GM12878 (cell line): ENCODE results near the gene POMZP3. TPM values are rescaled to one million over a fixed set of nuclear protein-coding genes. Genes with fewer than 3 reads are reported as not detected.
"Not testable (repeated sequence)": the region's sequence is repeated elsewhere in the genome, so short reads cannot be mapped to it uniquely, and the experiment has no call there.

Source experiments
- ATAC-seq: fragments of 200-7000 bp; cut with Tn5 transposase; 3 replicates; pipeline ENCODE4 v1.9.1; 2020; ENCODE audit warnings: mild to moderate bottlenecking, moderate library complexity
- BruUV-seq: library from RNA; stranded (reverse); fragments of 400-500 nt; replicated peaks from 2 replicates; lab custom pipeline; 2021; lab: Mats Ljungman, UMichigan
- CTCF ChIA-PET: fragments of 300-600 bp; sonication (Branson Sonifier 250); formaldehyde crosslinking; extraction: SDS; loops from one replicate; lab custom pipeline; 2021; ENCODE audit warnings: inconsistent platforms; lab: Yijun Ruan, JAX
- POLR2A ChIA-PET: fragments of 350-600 bp; formaldehyde crosslinking; extraction: SDS; loops from one replicate; lab custom pipeline; 2021; ENCODE audit warnings: inconsistent platforms; lab: Charles Lee
- RAD21 ChIA-PET: fragments of 300-600 bp; sonication (Branson Sonifier 250); formaldehyde crosslinking; loops from one replicate; lab custom pipeline; 2023; ENCODE audit warnings: antibody characterized with exemption; ENCODE audit not compliant: unreplicated experiment; lab: Charles Lee
- SMC1A ChIA-PET: fragments of 300-600 bp; sonication (Branson Sonifier 250); formaldehyde crosslinking; loops from one replicate; lab custom pipeline; 2023; ENCODE audit not compliant: unreplicated experiment, uncharacterized antibody; lab: Charles Lee
- DNase-seq: peaks from one replicate; pipeline ENCODE4 v3.0.0-alpha.2; 2011; ENCODE audit warnings: low read depth, low spot score
- FAIRE-seq: peaks from 3 replicates; lab custom pipeline; 2011; peaks lifted over from hg19 to GRCh38; lab: Jason Lieb, UNC
- H2AFZ ChIP-seq: 2 replicates; pipeline ENCODE4 v1.6.0; 2011; ENCODE audit warnings: low read depth, low read length, control low read depth; ENCODE audit not compliant: control insufficient read depth
- H3K27ac ChIP-seq: 2 replicates; pipeline ENCODE4 v1.5.1; 2011; ENCODE audit warnings: control low read depth; ENCODE audit not compliant: control insufficient read depth, insufficient read depth
- H3K27me3 ChIP-seq, 2 experiments: replicated peaks in 1 of 2; 2 replicates each; pipeline versions ENCODE4 v1.6.0 to v1.6.1; 2011; ENCODE audit warnings: low read length in 1 of 2; ENCODE audit not compliant: control insufficient read depth in 2 of 2, insufficient read depth in 2 of 2
- H3K36me3 ChIP-seq, 2 experiments: 2 replicates each; pipeline ENCODE4 v1.5.1; 2011; ENCODE audit warnings: low read length in 1 of 2; ENCODE audit not compliant: control insufficient read depth in 2 of 2, insufficient read depth in 2 of 2
- H3K4me1 ChIP-seq: 2 replicates; pipeline ENCODE4 v1.6.1; 2011; ENCODE audit warnings: mild to moderate bottlenecking, low read length, moderate library complexity, mixed read lengths; ENCODE audit not compliant: control insufficient read depth, insufficient read depth
- H3K4me2 ChIP-seq: 2 replicates; pipeline ENCODE4 v1.6.0; 2011; ENCODE audit warnings: control low read depth; ENCODE audit not compliant: control insufficient read depth, insufficient read depth
- H3K4me3 ChIP-seq: fragments of 200-600 bp; sonication (generic); 2 replicates; pipeline ENCODE4 v1.5.1; 2016
- H3K79me2 ChIP-seq: 2 replicates; pipeline ENCODE4 v1.6.0; 2011; ENCODE audit warnings: low read length; ENCODE audit not compliant: control insufficient read depth, insufficient read depth
- H3K9ac ChIP-seq: 2 replicates; pipeline ENCODE4 v1.8.0; 2011; ENCODE audit warnings: low read length, control low read depth, mixed read lengths; ENCODE audit not compliant: control insufficient read depth, insufficient read depth
- H3K9me3 ChIP-seq: replicated peaks from 3 replicates; pipeline ENCODE4 v1.5.1; 2011; ENCODE audit warnings: mild to moderate bottlenecking, low read length; ENCODE audit not compliant: control insufficient read depth, insufficient read depth
- H4K20me1 ChIP-seq: 2 replicates; pipeline ENCODE4 v1.6.0; 2011; ENCODE audit not compliant: control insufficient read depth, insufficient read depth
- BCL3 ChIP-seq: IDR thresholded peaks from 2 replicates; pipeline ENCODE4 v1.6.1; 2011; ENCODE audit warnings: borderline replicate concordance, low read depth, mild to moderate bottlenecking, moderate library complexity, low read length; ENCODE audit not compliant: insufficient read depth, poor library complexity, severe bottlenecking
- WGBS: methylation state at CpG from one replicate; pipeline ENCODE4 v1.1.6; 2016; ENCODE audit warnings: low lambda C conversion rate; ENCODE audit not compliant: insufficient replicate concordance, insufficient coverage; ENCODE audit errors: missing lambda C conversion rate; 5-methylcytosine and 5-hydroxymethylcytosine counted together
- in situ Hi-C: fragments of 300-500 bp; cut with MboI; formaldehyde crosslinking; loops from 9 replicates; pipeline ENCODE4 v1.14.3; 2018; ENCODE audit warnings: mixed read lengths
- intact Hi-C: fragments of 100-400 bp; cut with micrococcal nuclease; formaldehyde crosslinking; loops from one replicate; pipeline ENCODE4 v1.14.2; 2022; ENCODE audit not compliant: unreplicated experiment
- polyA plus RNA-seq, 11 experiments: library from polyadenylated mRNA; depleted of rRNA in 4 of 11; unstranded in 6 of 11; stranded (reverse) in 5 of 11; fragments of >200 nt; fragmentation: Nextera tagmentation in 4 of 11; fragmentation: Illumina TruSeq in 1 of 11; extraction: Ambion mirVana in 4 of 11; extraction: Trizol in 1 of 11; gene quantifications; 1 replicate in 1 of 11; 2 replicates in 10 of 11; pipeline versions ENCODE4 v1.2.1 to v1.2.3, GENCODE V29; 2011 to 2016; ENCODE audit warnings: inconsistent platforms in 2 of 11, missing spikeins in 2 of 11, low read depth in 1 of 11
- total RNA-seq, 4 experiments: library from RNA; depleted of rRNA in 3 of 4; stranded (reverse); fragments of >200 nt in 3 of 4; fragmentation: Illumina TruSeq in 1 of 4; extraction: Trizol in 1 of 4; gene quantifications; 2 replicates each; pipeline versions ENCODE4 v1.2.1 to v1.2.3, GENCODE V29; 2013 to 2021

Gene POMZP3
- total and polyA plus RNA-seq, 10 of the 15 experiments (the other 5 are each of a cell fraction or from before 2014, with no cell fraction given), result 2.4 to 12.6 (median 5.1) TPM

GRCh38 chr7:76626989-76627642, at the start of gene POMZP3 (continued):
- peak; percentile 26 for TF ChIP-seq BCL3

DNA sequence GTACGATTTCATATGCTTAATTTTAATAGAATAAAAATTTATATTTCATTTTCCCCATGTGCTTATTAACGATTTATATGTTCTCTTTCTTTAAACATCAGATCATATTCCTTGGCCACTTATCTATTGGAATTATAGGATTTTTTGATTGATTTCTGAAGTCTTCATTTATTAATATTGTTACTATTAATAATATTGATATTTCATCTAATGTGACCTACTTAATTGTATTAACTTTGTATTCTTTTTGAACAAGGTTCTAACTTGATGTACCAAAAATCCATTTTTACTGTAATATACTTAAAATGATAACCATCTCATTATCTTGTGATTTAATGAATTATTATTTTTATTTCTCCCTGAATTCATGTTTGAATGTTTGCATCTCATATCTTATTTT, 48.7 kb upstream of the POMZP3 start:
- CTCF ChIA-PET, result not testable (repeated sequence)

GRCh38 chr7:76673346-76673745, 46.3 kb upstream of the POMZP3 start:
- H3K27me3 ChIP-seq, H3K4me2 ChIP-seq, ATAC-seq, H3K9ac ChIP-seq, H3K4me3 ChIP-seq, intact Hi-C loops, H3K9me3 ChIP-seq, FAIRE-seq, SMC1A ChIA-PET, H4K20me1 ChIP-seq, H3K36me3 ChIP-seq, H3K79me2 ChIP-seq, RAD21 ChIA-PET, DNase-seq, H2AFZ ChIP-seq, CTCF ChIA-PET, in situ Hi-C loops, BruUV-seq, H3K4me1 ChIP-seq, H3K27ac ChIP-seq, POLR2A ChIA-PET: not testable (repeated sequence)
- WGBS, result 65% methylated on average over 5 of the region's 5 CpGs

More for the DNA sequence above, 48.7 kb upstream of the POMZP3 start:
- DNase-seq, BruUV-seq, SMC1A ChIA-PET, H4K20me1 ChIP-seq, H2AFZ ChIP-seq, ATAC-seq, H3K4me1 ChIP-seq, FAIRE-seq, H3K9me3 ChIP-seq, H3K4me2 ChIP-seq, H3K27ac ChIP-seq, RAD21 ChIA-PET, in situ Hi-C loops, H3K79me2 ChIP-seq, H3K4me3 ChIP-seq, H3K9ac ChIP-seq, intact Hi-C loops, H3K36me3 ChIP-seq, POLR2A ChIA-PET, H3K27me3 ChIP-seq: not testable (repeated sequence)
- WGBS, result 38% methylated on average over 2 of the region's 2 CpGs

DNA sequence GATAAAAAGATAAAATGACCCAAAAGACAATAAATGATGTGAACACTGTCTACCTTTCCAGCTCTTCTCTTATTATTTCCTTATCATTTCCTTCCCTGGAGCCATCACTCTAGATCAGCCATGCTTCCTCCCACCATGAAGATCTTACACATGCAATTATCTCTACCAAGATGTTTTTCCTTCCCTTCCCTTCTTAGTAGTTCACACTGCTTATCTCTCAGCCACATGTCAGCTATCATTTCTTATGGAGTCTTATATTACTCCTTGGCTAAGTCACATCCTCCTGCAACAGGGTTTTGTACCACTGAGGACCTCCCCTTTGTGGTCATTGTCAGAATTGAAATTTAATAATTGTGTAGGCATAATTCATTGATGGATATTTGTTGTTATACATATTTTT, 32.1 kb upstream of the POMZP3 start:
- ATAC-seq, RAD21 ChIA-PET, H3K27ac ChIP-seq, FAIRE-seq, intact Hi-C loops, H3K79me2 ChIP-seq, H3K9ac ChIP-seq, in situ Hi-C loops, H2AFZ ChIP-seq, H3K27me3 ChIP-seq, H3K4me2 ChIP-seq, H3K9me3 ChIP-seq, POLR2A ChIA-PET, DNase-seq, H3K4me3 ChIP-seq, H3K4me1 ChIP-seq, SMC1A ChIA-PET, H3K36me3 ChIP-seq, BruUV-seq, CTCF ChIA-PET, H4K20me1 ChIP-seq: not testable (repeated sequence)
